ENCODE results near the gene ATP2C2. TPM values are rescaled to one million over a fixed set of nuclear protein-coding genes. Genes with fewer than 3 reads are reported as not detected.

ATP2C2 gene
- total RNA-seq (2011; cell fraction: chromatin; rRNA removed; ENCODE audit: low replicate concordance), result not detected in 2 replicates
- total RNA-seq (2011; cell fraction: nucleolus; rRNA removed), result not detected in 2 replicates
- not detected in 2 replicates for total RNA-seq (2011; cell fraction: nucleoplasm; rRNA removed)
- total RNA-seq (2014; rRNA removed), result not detected in 2 replicates
- total RNA-seq (2014; rRNA removed; fragmentation: Illumina TruSeq; extraction: Trizol), result not detected in 2 replicates
- not detected in 2 replicates for total RNA-seq (2015; rRNA removed; fragmentation: Illumina TruSeq; extraction: Trizol)
- total RNA-seq (2021), result 0.11 and 0.75 TPM in 2 replicates
- not detected in 2 replicates for polyA plus RNA-seq (2011; rRNA removed)
- polyA plus RNA-seq (2011; cell fraction: cytosol; rRNA removed), result not detected in 2 replicates
- polyA plus RNA-seq (2011; cell fraction: nucleus; rRNA removed), result not detected in 2 replicates
- polyA plus RNA-seq (2012), result not detected in 2 replicates
- not detected in 2 replicates for polyA plus RNA-seq (2014; fragmentation: Illumina TruSeq; extraction: Trizol)
- not detected for polyA plus RNA-seq (2014; fragmentation: Nextera tagmentation; extraction: Ambion mirVana)
- not detected in 2 replicates for polyA plus RNA-seq (2014; rRNA removed)
- polyA minus RNA-seq (2011; rRNA and poly(A)+ RNA removed), result not detected in 2 replicates
- polyA minus RNA-seq (2011; cell fraction: cytosol; rRNA and poly(A)+ RNA removed), result not detected in 2 replicates
- polyA minus RNA-seq (2011; cell fraction: nucleus; rRNA and poly(A)+ RNA removed), result not detected in 2 replicates
- Bru-seq, nascent RNA, result percentile 11 among the genes with signal in this experiment
- percentile 11 among the genes with signal in this experiment for BruChase-seq, experiment 1, labeled RNA remaining after a 2-hour chase
- BruChase-seq, experiment 2, labeled RNA remaining after a 6-hour chase, result percentile 6 among the genes with signal in this experiment
- long read RNA-seq, experiment 1, result 0 reads
- long read RNA-seq, experiment 2, result 0 reads
- long read RNA-seq, experiment 3, result 0 reads

DNA sequence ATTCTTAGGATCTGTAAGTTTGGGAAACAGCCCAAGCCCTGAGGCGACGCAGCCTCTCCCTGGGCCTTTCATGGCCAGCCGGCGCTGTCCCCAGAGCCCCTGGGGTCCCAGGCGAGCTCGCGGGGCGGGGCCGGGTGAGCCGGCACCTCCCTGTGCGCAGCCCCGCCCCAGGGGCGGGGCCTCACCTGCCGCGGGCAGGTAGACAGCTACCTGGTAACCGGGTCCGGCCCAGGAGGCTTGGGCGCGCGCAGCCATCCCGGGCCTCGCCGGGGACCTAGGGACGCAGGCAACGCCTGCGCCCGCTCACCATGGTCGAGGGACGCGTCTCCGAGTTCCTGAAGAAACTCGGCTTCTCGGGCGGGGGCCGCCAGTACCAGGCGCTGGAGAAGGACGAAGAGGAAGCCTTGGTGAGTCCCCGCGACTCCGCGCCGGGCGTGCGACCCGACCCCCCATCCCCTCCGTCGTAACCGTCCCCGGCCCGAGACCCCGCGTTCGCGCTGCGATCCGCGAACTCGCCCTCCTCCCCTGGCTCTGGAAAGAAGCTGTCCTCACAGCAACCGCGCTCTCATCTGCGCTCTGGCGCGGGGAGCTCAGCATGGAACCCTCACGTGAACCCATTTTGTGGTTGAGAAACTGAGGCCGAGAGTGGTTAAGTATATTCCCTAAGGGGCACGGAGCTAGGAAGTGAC lies at the start of gene ATP2C2:
ATP2C2 (plus strand) TSS at position 231 of the 689 bp plus-strand sequence; CDS start at position 309, 78 bp downstream.
- FAIRE-seq, result no peak
- 0 out of 4 replicates have a peak within 1 kb of the TSS, but pooled peaks of 1 of the 2 experiments have one; percentile 18 for H3K9ac ChIP-seq (ENCODE audit: insufficient read depth in 1 of 2, low read depth in 2 of 2, low read length in 2 of 2)
- POLR2A ChIA-PET, result interaction anchor here (0.6 to 0.8 kb wide), 3 partner anchors 18 to 41 kb away, joined by 3 to 4 read pairs (median 4); no protein-coding TSS in a partner anchor
- peak in 2 of 4 experiments; percentile 36 to 42 for DNase-seq (ENCODE audit: extremely low read depth in 1 of 4, low spot score in 3 of 4)
- peak; percentile 34 for ATAC-seq
- WGBS (ENCODE audit: insufficient coverage, low coverage, missing lambda C conversion rate), result 22% methylated on average over 44 of the region's 66 CpGs
- H4K20me1 ChIP-seq (replicated peaks; ENCODE audit: control insufficient read depth, insufficient read depth, low read length), result no peaks in the 10 kb centered on the region
- intact Hi-C loops (cut with micrococcal nuclease) (no loop called here), in situ Hi-C loops (cut with MboI) (no loop called here)
- TF ChIP-seq MYC (IDR thresholded peaks at IDR 0.05; ENCODE audit: low read depth, low read length), result no peak
- TF ChIP-seq MYC (CRISPR knock-in tag; IDR thresholded peaks at IDR 0.05; ENCODE audit: borderline replicate concordance, low read depth), result no peak
- TF ChIP-seq NRF1 (conservative IDR thresholded peaks at IDR 0.05 in 1 of 2, IDR thresholded peaks at IDR 0.05 in 1 of 2), result 0 out of 4 replicates have a peak, but pooled peaks of 1 of the 2 experiments have one; percentile 13
- H3K27ac ChIP-seq (ENCODE audit: extremely low read depth, low read depth, low read length), result no peak within 1 kb of the TSS
- H3K36me3 ChIP-seq (ENCODE audit: control insufficient read depth, insufficient read depth, low read length), result no peaks in the 10 kb centered on the region
- H3K9me3 ChIP-seq (replicated peaks; ENCODE audit: control insufficient read depth, insufficient read depth, low read depth, low read length), result no peaks in the 10 kb centered on the region
- CTCF ChIA-PET (ENCODE audit: low intra/inter-chr PET ratio), result no interaction called here
- no TSS peak for BruUV-seq (replicated peaks)
- no peak within 1 kb of the TSS for H3K4me2 ChIP-seq (ENCODE audit: insufficient read depth, low read length)
- peaks cover 0 to 12% of the 10 kb centered on the region in 2 experiments; a peak in 2 of 5 replicates for H3K4me1 ChIP-seq (replicated peaks in 1 of 2; ENCODE audit: control insufficient read depth in 2 of 2, insufficient read depth in 2 of 2, low read length in 2 of 2)
- H3K79me2 ChIP-seq (ENCODE audit: control insufficient read depth, insufficient read depth, low read length), result no peaks in the 10 kb centered on the region
- peaks cover 33 to 72% of the 10 kb centered on the region in 2 experiments for H3K27me3 ChIP-seq (ENCODE audit: control insufficient read depth in 2 of 2, insufficient read depth in 2 of 2, low read length in 2 of 2)
- H2AFZ ChIP-seq (ENCODE audit: low read depth, low read length), result no peak within 1 kb of the TSS
- no peak within 1 kb of the TSS for H3K4me3 ChIP-seq
- H3K9me1 ChIP-seq (ENCODE audit: control insufficient read depth, insufficient read depth, low read length), result no peaks in the 10 kb centered on the region

All from K562 (cell line).